GM12878 (cell line): ENCODE results near the gene NKIRAS1. TPM values are rescaled to one million over a fixed set of nuclear protein-coding genes. Genes with fewer than 3 reads are reported as not detected.

Source experiments
- BCLAF1 ChIP-seq: fragments of 450-650 bp; IDR thresholded peaks from 2 replicates; pipeline ENCODE4 v1.6.1; 2017; ENCODE audit warnings: antibody characterized with exemption, mild to moderate bottlenecking, moderate library complexity
- BMI1 ChIP-seq: fragments of 450-650 bp; IDR thresholded peaks from 2 replicates; pipeline ENCODE4 v1.6.1; 2016; ENCODE audit warnings: mild to moderate bottlenecking, moderate library complexity, borderline replicate concordance
- CREM ChIP-seq: IDR thresholded peaks from 2 replicates; pipeline ENCODE4 v1.6.1; 2014; ENCODE audit warnings: antibody characterized with exemption, low read depth
- EED ChIP-seq: sonication (generic); IDR thresholded peaks from 2 replicates; pipeline ENCODE4 v1.6.1; 2016; ENCODE audit warnings: antibody characterized with exemption, low read depth
- EP300 ChIP-seq, 2 experiments: fragments of 150-350 bp in 1 of 2; IDR thresholded peaks; 2 replicates each; pipeline ENCODE4 v1.6.1; 2011 to 2012; ENCODE audit warnings: low read depth in 2 of 2, low read length in 2 of 2, borderline replicate concordance in 1 of 2, improper control_type of control experiment in 1 of 2, inconsistent platforms in 1 of 2; ENCODE audit not compliant: control insufficient read depth in 1 of 2
- EZH2 ChIP-seq: IDR thresholded peaks from 2 replicates; pipeline ENCODE4 v1.6.1; 2012; ENCODE audit warnings: low read depth, mild to moderate bottlenecking, control low read depth, inconsistent platforms, low read length, borderline replicate concordance; ENCODE audit not compliant: control insufficient read depth
- HDAC6 ChIP-seq: fragments of 200-600 bp; sonication (generic); IDR thresholded peaks from one replicate; pipeline ENCODE4 v1.8.0; 2017; ENCODE audit warnings: antibody characterized with exemption; ENCODE audit not compliant: unreplicated experiment
- HSF1 ChIP-seq: fragments of 150-350 bp; IDR thresholded peaks from 2 replicates; pipeline ENCODE4 v1.6.1; 2014; ENCODE audit warnings: mild to moderate bottlenecking, low read depth, low read length
- IKZF1 ChIP-seq: fragments of 450-650 bp; conservative IDR thresholded peaks from 2 replicates; pipeline ENCODE4 v1.6.1; 2017; ENCODE audit warnings: antibody characterized with exemption, mild to moderate bottlenecking
- IKZF2 ChIP-seq, 2 experiments: fragments of 450-650 bp; IDR thresholded peaks; 2 replicates each; pipeline ENCODE4 v1.6.1; 2017; ENCODE audit warnings: mild to moderate bottlenecking in 2 of 2, moderate library complexity in 2 of 2
- PAX8 ChIP-seq: fragments of 450-650 bp; IDR thresholded peaks from 2 replicates; pipeline ENCODE4 v1.6.1; 2017; ENCODE audit warnings: mild to moderate bottlenecking, moderate library complexity
- PBX3 ChIP-seq: IDR thresholded peaks from 2 replicates; pipeline ENCODE4 v1.6.1; 2011; ENCODE audit warnings: mild to moderate bottlenecking, low read depth, low read length, moderate library complexity; ENCODE audit not compliant: insufficient replicate concordance
- POU2F2 ChIP-seq: IDR thresholded peaks from 3 replicates; pipeline ENCODE4 v1.6.1; 2011; ENCODE audit warnings: low read depth, mild to moderate bottlenecking, low read length, borderline replicate concordance
- TAF1 ChIP-seq: IDR thresholded peaks from 2 replicates; pipeline ENCODE4 v1.6.1; 2011; ENCODE audit warnings: mild to moderate bottlenecking, low read depth, low read length, borderline replicate concordance
- ZNF207 ChIP-seq: fragments of 450-650 bp; IDR thresholded peaks from 2 replicates; pipeline ENCODE4 v1.6.1; 2014; ENCODE audit warnings: antibody characterized with exemption, mild to moderate bottlenecking, borderline replicate concordance
- polyA plus RNA-seq, 11 experiments: library from polyadenylated mRNA; depleted of rRNA in 4 of 11; unstranded in 6 of 11; stranded (reverse) in 5 of 11; fragments of >200 nt; fragmentation: Nextera tagmentation in 4 of 11; fragmentation: Illumina TruSeq in 1 of 11; extraction: Ambion mirVana in 4 of 11; extraction: Trizol in 1 of 11; gene quantifications; 1 replicate in 1 of 11; 2 replicates in 10 of 11; pipeline versions ENCODE4 v1.2.1 to v1.2.3, GENCODE V29; 2011 to 2016; ENCODE audit warnings: inconsistent platforms in 2 of 11, missing spikeins in 2 of 11, low read depth in 1 of 11
- total RNA-seq, 4 experiments: library from RNA; depleted of rRNA in 3 of 4; stranded (reverse); fragments of >200 nt in 3 of 4; fragmentation: Illumina TruSeq in 1 of 4; extraction: Trizol in 1 of 4; gene quantifications; 2 replicates each; pipeline versions ENCODE4 v1.2.1 to v1.2.3, GENCODE V29; 2013 to 2021
- TF ChIP-seq, protein P1 (sequence below): fragments of 450-650 bp; conservative IDR thresholded peaks from 2 replicates; pipeline ENCODE4 v1.6.1; 2017; ENCODE audit warnings: mild to moderate bottlenecking, moderate library complexity
- TF ChIP-seq, protein P2 (sequence below): fragments of 450-650 bp; IDR thresholded peaks from 2 replicates; pipeline ENCODE4 v1.6.1; 2018; ENCODE audit warnings: mild to moderate bottlenecking, low read depth, moderate library complexity; ENCODE audit not compliant: partially characterized antibody

NKIRAS1 gene
- total and polyA plus RNA-seq, 10 of the 15 experiments (the other 5 are each of a cell fraction or from before 2014, with no cell fraction given), result 7.1 to 17.9 (median 10.9) TPM

- 0 out of 2 replicates have a peak, but pooled peaks have one; percentile 27 for TF ChIP-seq EED
- TF ChIP-seq IKZF1, result peak; percentile 83
- TF ChIP-seq CREM, result peak; percentile 82; the same call in 1 of the 2 replicates
- peak; percentile 78; the same call in 1 of the 2 replicates for TF ChIP-seq PAX8
- TF ChIP-seq IKZF2 (IDR thresholded peaks at IDR 0.05), result peak in 1 of 2 experiments; percentile 24; a peak in 1 of 4 replicates
- TF ChIP-seq HSF1, result no peak
- TF ChIP-seq BMI1, result no peak
- peak; percentile 99 for TF ChIP-seq TAF1
- no peak for TF ChIP-seq PBX3
- TF ChIP-seq, protein P1, sequence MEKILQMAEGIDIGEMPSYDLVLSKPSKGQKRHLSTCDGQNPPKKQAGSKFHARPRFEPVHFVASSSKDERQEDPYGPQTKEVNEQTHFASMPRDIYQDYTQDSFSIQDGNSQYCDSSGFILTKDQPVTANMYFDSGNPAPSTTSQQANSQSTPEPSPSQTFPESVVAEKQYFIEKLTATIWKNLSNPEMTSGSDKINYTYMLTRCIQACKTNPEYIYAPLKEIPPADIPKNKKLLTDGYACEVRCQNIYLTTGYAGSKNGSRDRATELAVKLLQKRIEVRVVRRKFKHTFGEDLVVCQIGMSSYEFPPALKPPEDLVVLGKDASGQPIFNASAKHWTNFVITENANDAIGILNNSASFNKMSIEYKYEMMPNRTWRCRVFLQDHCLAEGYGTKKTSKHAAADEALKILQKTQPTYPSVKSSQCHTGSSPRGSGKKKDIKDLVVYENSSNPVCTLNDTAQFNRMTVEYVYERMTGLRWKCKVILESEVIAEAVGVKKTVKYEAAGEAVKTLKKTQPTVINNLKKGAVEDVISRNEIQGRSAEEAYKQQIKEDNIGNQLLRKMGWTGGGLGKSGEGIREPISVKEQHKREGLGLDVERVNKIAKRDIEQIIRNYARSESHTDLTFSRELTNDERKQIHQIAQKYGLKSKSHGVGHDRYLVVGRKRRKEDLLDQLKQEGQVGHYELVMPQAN, result peak; percentile 84
- TF ChIP-seq HDAC6, result peak; percentile 51
- TF ChIP-seq ZNF207, result peak; percentile 68; the same call in 1 of the 2 replicates
- no peak for TF ChIP-seq EZH2
- peak; percentile 97 for TF ChIP-seq POU2F2
- peak; percentile 42 to 71; a peak in 2 of 4 replicates for TF ChIP-seq EP300 (IDR thresholded peaks at IDR 0.05; ENCODE audit: borderline replicate concordance in 1 of 2, control insufficient read depth in 1 of 2, low read depth in 2 of 2, low read length in 2 of 2)
- TF ChIP-seq, protein P2, sequence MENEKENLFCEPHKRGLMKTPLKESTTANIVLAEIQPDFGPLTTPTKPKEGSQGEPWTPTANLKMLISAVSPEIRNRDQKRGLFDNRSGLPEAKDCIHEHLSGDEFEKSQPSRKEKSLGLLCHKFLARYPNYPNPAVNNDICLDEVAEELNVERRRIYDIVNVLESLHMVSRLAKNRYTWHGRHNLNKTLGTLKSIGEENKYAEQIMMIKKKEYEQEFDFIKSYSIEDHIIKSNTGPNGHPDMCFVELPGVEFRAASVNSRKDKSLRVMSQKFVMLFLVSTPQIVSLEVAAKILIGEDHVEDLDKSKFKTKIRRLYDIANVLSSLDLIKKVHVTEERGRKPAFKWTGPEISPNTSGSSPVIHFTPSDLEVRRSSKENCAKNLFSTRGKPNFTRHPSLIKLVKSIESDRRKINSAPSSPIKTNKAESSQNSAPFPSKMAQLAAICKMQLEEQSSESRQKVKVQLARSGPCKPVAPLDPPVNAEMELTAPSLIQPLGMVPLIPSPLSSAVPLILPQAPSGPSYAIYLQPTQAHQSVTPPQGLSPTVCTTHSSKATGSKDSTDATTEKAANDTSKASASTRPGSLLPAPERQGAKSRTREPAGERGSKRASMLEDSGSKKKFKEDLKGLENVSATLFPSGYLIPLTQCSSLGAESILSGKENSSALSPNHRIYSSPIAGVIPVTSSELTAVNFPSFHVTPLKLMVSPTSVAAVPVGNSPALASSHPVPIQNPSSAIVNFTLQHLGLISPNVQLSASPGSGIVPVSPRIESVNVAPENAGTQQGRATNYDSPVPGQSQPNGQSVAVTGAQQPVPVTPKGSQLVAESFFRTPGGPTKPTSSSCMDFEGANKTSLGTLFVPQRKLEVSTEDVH, result peak; percentile 62
- no peak for TF ChIP-seq BCLAF1
These were observed at the start of gene NKIRAS1, which contains the start of gene RPL15 (continued) for GRCh38 chr3:23916886-23917678.
